C1 segment of cervical spinal cord (tissue), 14 donors: Measurements from ENCODE around the gene RNF213.
"Not testable (repeated sequence)": the region's sequence is repeated elsewhere in the genome, so short reads cannot be mapped to it uniquely, and the experiment has no call there.

Source experiments
- DNase-seq, 14 donors: peaks; one replicate each; lab custom pipeline; 2025; lab: John Stamatoyannopoulos, UW

Gene RNF213

GRCh38 chr17:80223838-80224497 lies 36.7 kb upstream of the RNF213 start:
- no peak for DNase-seq

GRCh38 chr17:80224683-80225082 lies 36.0 kb upstream of the RNF213 start:
- no peak for DNase-seq

GRCh38 chr17:80225230-80225629 lies 35.4 kb upstream of the RNF213 start:
- DNase-seq: no peak

- DNase-seq: peak in 1 of 14 donors; percentile 12
Observed at GRCh38 chr17:80227156-80227555, 33.5 kb upstream of the RNF213 start.

- DNase-seq: no peak
Observed at GRCh38 chr17:80227666-80228065, 33.0 kb upstream of the RNF213 start.

GRCh38 chr17:80228477-80228876 lies 32.2 kb upstream of the RNF213 start:
- DNase-seq: no peak

- DNase-seq: no peak
Observed at GRCh38 chr17:80229011-80229410, 31.6 kb upstream of the RNF213 start.

GRCh38 chr17:80232438-80232837 lies 28.2 kb upstream of the RNF213 start:
- no peak for DNase-seq

GRCh38 chr17:80233202-80233601 lies 27.4 kb upstream of the RNF213 start:
- no peak for DNase-seq

- no peak for DNase-seq
Observed at GRCh38 chr17:80236911-80237310, 23.7 kb upstream of the RNF213 start.

- DNase-seq: no peak
Observed at GRCh38 chr17:80237386-80237785, 23.3 kb upstream of the RNF213 start.

- DNase-seq: no peak
Observed at GRCh38 chr17:80242505-80242904, 18.1 kb upstream of the RNF213 start.

GRCh38 chr17:80243526-80244433 lies 16.9 kb upstream of the RNF213 start:
- DNase-seq: no peak

- DNase-seq: not testable (repeated sequence)
Observed at GRCh38 chr17:80244448-80244847, 16.2 kb upstream of the RNF213 start.

GRCh38 chr17:80244871-80245509 lies 15.7 kb upstream of the RNF213 start:
- no peak for DNase-seq

- no peak for DNase-seq
Observed at GRCh38 chr17:80245566-80246265, 14.9 kb upstream of the RNF213 start.

- no peak for DNase-seq
Observed at GRCh38 chr17:80246266-80246681, 14.4 kb upstream of the RNF213 start.

- DNase-seq: no peak
Observed at GRCh38 chr17:80246726-80247125, 13.9 kb upstream of the RNF213 start.

GRCh38 chr17:80247561-80247960 lies 13.1 kb upstream of the RNF213 start:
- DNase-seq: no peak

GRCh38 chr17:80248001-80248893 lies 12.4 kb upstream of the RNF213 start:
- DNase-seq: no peak
